GDM1 (cell line): ENCODE results near the gene ARHGAP9.
"Not testable (repeated sequence)": the region's sequence is repeated elsewhere in the genome, so short reads cannot be mapped to it uniquely, and the experiment has no call there.

Source experiments
- DNase-seq: peaks from one replicate; lab custom pipeline; 2025; lab: John Stamatoyannopoulos, UW

Gene ARHGAP9

DNA sequence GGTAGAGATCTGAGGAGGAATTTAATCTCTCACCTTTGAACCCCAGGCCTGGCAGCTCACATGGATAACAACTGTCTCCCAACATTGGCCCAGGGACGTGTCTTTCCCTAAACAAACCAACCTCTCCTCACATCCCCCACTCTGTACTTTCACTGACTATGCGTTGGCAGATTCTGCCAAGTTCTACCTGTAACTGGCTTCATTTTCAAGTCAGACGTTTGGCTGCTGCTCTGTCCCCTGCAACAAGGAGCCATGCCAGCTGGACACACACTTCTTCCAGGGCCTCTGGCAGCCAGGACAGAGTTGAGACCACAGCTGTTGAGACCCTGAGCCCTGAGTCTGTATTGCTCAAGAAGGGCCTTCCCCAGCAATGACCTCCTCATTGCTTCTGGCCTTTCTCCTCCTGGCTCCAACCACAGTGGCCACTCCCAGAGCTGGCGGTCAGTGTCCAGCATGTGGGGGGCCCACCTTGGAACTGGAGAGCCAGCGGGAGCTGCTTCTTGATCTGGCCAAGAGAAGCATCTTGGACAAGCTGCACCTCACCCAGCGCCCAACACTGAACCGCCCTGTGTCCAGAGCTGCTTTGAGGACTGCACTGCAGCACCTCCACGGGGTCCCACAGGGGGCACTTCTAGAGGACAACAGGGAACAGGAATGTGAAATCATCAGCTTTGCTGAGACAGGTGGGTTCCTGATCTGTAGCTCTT, 45.0 kb downstream of the ARHGAP9 start, which contains the start of gene INHBC:
TSS of gene INHBC (plus strand) at position 268 of the 707 bp plus-strand sequence. CDS start at position 371, 103 bp downstream.
- no peak for DNase-seq

DNA sequence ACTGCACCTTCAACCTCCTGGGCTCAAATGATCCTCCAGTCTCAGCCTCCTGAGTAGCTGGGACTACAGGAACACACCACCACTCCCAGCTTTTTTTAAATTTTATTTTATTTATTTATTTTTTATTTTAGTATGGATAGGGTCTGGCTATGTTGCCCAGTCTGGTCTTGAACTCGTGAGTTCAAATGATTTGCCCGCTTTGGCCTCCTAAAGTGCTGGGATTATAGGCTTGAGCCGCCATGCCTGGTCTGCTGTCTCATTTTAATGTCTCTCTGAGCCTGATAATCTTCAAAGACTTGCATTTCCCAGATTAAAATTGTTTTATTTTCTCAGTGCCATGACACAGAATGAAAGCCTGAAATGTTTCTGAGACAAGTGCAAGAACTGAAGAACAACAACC, 46.3 kb downstream of the ARHGAP9 start:
- no peak for DNase-seq

- no peak for DNase-seq
Observed at GRCh38 chr12:57431654-57432188, 47.9 kb downstream of the ARHGAP9 start.

GRCh38 chr12:57430931-57431566, 48.6 kb downstream of the ARHGAP9 start, which contains the start of gene R3HDM2:
R3HDM2 (minus strand) TSS chr12:57431043; CDS start chr12:57310428, 120,615 bp downstream.
- DNase-seq = peak; percentile 96

GRCh38 chr12:57430112-57430930, 49.3 kb downstream of the ARHGAP9 start:
- DNase-seq = peak; percentile 71

DNA sequence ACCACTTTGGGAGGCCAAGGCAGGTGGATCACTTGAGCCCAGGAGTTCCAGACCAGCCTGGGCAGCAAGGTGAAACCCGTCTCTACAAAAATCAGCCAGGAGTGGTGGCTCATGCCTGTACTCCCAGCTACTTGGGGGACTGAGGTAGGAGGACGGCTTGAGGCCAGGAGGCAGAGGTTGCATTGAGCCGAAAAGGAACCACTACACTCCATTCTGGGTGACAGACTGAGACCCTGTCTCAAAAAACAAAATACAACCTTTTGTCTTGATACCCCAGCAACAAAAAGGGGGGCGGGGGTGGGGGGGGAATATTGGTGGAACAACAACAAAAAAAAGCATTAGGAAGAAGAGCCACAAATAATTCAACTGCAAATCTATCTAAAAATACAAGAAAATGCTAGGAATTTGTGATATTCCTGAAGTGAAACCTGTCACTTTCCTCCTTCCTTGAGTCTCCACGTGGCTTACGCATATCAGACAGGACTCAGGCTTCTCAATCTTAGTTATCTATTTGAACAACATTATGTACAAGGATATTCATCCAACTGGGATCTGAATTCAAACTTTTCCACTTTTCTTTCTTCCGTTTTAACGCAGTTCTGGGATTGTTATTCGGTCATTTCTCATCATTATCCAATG, 50.1 kb downstream of the ARHGAP9 start:
- no peak for DNase-seq

- no peak for DNase-seq
Observed at GRCh38 chr12:57428965-57429364, 50.7 kb downstream of the ARHGAP9 start.

DNA sequence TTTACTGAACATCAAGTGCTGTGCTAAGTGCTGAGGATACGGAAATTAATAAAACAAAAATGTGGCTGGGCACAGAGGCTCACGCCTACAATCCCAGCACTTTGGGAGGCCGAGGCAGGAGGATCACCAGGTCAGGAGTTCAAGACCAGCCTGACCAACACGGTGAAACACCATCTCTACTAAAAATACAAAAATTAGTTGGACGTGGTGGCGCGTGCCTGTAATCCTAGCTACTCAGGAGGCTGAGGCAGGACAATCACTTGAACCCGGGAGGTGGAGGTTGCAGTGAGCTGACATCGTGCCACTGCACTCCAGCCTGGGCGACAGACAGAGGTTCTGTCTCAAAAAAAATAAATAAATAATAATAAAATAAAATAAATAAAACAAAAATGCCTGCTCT, 52.7 kb downstream of the ARHGAP9 start:
- DNase-seq = not testable (repeated sequence)
